ENCODE results near the gene LARP4.
A peak's percentile ranks its signal among the peaks of the same experiment; 100 is the strongest.
"Not testable (repeated sequence)": the region's sequence is repeated elsewhere in the genome, so short reads cannot be mapped to it uniquely, and the experiment has no call there.

LARP4 gene

DNA sequence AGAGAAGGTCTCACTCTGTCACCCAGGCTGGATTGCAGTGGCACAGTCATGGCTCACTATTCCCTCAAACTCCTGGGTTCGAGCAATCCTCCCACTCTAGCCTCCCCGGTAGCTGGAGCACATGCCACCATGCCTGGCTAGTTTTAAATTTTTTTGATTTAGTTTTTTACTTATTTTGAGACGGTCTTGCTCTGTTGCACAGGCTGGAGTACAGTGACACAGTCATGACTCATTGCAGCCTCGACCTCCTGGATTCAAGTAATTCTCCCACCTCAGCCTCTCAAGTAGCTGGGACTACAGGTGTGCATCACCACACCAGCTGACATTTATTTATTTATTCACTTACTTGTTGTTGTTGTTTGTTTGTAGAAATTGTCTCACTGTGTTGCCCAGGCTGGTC is 81.9 kb downstream of the LARP4 start:
- no peak for DNase-seq (ENCODE audit: insufficient read length, low spot score)
- no peak for TF ChIP-seq POLR2A (IDR thresholded peaks at IDR 0.05; ENCODE audit: low read depth, low read length)
- no peak for FAIRE-seq

DNA sequence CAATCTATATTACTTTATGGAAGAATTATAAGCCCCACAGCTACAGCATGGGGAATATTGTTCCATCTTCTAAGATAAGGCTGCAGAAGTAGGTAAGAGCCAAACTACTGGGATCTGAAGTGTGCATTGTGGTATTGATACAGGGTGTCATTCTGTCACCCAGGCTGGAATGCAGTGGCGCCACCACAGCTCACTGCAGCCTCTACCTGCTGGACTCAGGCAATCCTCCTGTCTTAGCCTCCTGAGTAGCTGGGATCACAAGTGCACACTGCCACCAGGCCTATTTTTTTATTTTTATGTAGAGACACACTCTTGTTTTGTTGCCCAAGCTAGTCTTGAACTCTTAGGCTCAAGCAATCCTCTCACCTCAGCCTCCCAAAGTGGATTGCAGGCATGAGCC is 82.8 kb downstream of the LARP4 start:
- TF ChIP-seq POLR2A (IDR thresholded peaks at IDR 0.05; ENCODE audit: low read depth, low read length): no peak
- FAIRE-seq (no peak), DNase-seq (ENCODE audit: insufficient read length, low spot score) (no peak)

DNA sequence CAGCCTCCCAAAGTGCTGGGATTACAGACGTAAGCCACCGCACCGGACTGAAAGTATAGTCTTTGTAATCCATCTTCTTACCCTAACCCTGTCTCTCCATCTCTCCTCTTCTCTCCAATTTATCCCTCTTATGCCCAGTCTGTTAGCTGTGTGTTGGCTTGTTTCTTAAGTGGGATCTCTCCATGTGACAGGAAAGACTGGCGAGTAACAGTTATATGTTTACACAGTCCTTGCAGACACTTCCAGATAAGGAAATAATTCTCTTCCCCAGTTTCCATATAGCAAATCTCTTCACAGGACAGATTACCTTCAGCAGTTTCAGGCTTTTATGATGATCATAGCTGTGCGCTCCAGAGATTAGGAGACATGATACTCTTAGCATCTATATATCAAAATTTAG is 88.1 kb downstream of the LARP4 start:
- no peak for DNase-seq (ENCODE audit: insufficient read length, low spot score)
- no peak for TF ChIP-seq POLR2A (IDR thresholded peaks at IDR 0.05; ENCODE audit: low read depth, low read length)
- no peak for FAIRE-seq

DNA sequence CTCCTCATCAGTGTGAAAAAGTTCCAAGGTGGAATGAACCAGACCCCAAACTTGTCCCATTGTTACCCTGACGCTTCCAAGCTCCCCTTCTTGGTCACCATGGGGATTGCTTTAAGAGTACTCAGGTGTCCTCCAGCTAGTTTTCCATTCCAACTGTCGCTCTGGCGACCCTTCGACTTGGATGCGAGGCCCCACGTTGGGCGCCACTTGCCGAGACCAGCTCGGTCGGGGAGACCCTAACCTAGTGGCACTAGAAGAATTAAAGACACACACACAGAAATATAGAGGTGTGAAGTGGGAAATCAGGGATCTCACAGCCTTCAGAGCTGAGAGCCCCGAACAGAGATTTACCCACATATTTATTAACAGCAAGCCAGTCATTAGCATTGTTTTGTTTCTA is 97.4 kb downstream of the LARP4 start:
- FAIRE-seq; DNase-seq (ENCODE audit: insufficient read length, low spot score): not testable (repeated sequence)

DNA sequence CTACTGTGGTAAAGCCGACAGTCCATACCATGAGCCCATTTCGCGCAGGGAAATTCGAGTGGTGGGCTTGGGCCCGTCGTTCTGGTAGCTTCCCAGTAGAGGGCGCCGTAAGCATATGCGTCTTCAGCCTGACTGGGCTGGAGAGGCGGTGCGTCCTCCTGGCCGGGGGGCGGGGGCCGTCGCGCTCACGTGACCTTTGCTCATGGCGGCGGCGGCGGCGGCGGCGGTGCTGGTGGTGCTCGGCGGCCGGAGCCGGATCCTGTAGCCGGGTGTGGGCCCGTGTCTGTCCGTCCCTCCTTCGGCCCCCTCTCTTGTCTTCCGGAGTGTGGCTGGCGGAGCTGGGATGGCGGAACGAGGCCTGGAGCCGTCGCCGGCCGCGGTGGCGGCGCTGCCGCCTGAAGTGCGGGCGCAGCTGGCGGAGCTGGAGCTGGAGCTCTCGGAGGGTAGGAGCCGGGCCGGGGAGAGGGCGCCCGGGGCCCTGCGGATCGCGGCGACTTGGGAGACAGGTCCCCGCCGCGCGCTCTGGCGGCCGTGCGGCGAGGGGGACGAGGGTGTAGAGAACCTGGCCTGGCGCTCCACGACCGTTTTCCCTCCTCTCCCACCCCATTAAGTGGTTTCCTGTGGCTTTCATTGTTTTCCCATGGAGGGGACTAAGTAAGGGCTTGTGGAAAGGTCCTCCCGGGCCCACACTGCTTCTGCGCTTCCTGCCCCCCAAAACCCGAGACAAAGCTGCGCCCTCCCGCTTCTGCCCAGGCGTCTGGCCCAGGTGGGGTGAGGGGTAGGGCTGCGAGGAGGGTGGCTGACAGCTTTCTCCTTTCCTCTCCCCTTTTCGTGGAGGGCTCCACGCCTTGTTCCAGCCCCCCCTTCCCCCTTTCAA is 104.4 kb downstream of the LARP4 start, which contains the start of gene DIP2B:
Gene DIP2B, plus strand, starts transcription at position 188 of the 877 bp plus-strand sequence. Its CDS starts 156 bp downstream, at position 344.
- FAIRE-seq (peak; percentile 20), DNase-seq (ENCODE audit: insufficient read length, low spot score) (peak; percentile 83)
- TF ChIP-seq POLR2A (IDR thresholded peaks at IDR 0.05; ENCODE audit: low read depth, low read length): peak; percentile 75

DNA sequence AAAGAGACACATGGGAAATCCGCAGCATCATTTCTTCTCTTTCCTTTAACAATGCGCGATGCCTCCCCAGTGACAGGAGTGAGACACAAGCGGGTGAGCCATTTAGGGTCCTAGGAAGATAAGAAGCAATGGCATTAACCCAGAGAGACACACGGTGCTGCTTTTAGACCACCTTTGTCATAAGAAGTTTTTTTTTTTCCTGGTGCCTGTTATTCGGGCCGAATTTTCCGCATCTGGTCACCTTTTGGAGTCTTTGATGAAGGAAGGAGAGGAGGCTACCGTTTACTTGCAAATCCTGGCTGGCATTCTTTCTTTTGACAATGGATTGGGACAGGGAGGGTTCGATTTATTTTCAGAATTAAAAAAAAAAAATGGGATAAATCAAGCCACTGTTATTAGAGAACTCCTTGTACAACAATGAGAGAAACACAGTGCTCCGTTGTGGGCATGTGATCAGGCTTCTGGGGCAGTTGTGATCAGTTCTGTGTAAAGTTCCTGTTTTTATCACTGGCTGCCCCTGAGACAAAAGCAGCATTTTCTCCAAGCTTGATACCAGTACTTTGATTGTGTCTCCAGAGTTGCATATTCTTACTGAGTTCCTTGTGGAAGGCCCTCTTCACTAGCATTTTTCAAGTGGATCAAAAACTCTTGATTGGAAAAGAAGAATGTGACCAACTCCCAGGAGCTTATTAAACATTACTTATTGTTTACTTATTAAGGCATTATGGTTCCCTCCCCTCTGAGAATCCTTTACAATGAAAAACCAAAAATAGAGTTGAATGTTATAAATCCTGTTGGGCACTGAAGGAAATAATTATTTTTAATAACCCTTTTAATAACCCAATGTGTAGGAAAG is 105.2 kb downstream of the LARP4 start:
- no peak for TF ChIP-seq POLR2A (IDR thresholded peaks at IDR 0.05; ENCODE audit: low read depth, low read length)
- DNase-seq (ENCODE audit: insufficient read length, low spot score) (no peak), FAIRE-seq (peak; percentile 55)

DNA sequence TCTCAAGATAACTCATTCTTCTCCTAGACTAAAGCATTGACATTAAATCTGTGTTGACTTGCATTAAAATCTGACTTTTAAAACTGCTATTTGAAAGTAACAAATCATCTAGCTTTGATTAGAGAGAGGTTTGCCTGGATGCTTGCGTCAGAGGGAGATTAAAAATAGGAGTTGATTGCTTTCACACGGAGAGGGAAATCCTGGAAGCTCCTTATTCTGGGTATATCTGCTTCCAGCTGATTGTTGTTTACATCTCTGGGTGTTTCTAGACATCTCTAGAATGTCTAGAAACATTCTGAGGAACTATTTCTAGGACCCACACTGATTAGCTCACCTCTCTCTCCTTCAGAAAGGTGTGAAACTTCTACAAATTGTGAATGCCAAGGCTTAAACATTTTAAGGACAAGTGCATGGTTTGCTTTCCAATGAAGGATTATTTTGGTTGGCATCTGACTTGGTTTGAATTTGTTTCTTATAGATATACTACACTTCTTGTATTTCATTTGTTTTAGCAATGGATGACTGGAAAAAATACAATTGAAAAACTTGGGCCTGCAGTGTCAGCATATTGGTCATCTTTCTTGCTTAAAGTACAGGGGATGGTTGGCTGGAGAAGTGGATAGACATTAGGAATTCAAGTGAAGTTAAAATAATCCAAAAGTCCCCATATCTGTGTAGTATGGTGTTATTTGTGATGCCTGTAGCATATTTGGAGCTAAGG is 106.2 kb downstream of the LARP4 start:
- no peak for TF ChIP-seq POLR2A (IDR thresholded peaks at IDR 0.05; ENCODE audit: low read depth, low read length)

DNA sequence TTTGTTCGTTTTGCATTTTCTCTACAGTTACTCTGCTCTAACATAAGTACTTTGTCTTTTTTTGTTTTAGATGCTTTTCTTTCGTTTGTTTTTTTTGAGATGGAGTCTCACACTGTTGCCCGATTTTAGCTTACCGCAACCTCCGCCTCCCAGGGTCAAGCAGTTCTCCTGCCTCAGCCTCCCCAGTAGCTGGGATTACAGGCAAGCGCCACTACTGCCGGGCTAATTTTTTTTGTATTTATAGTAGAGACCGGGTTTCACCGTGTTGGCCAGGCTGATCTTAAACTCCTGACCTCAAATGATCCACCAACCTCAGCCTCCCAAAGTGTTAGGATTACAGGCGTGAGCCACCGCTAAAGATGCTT is 106.8 kb downstream of the LARP4 start:
- no peak for DNase-seq (ENCODE audit: insufficient read length, low spot score)
- no peak for FAIRE-seq
- no peak for TF ChIP-seq POLR2A (IDR thresholded peaks at IDR 0.05; ENCODE audit: low read depth, low read length)

More for the DNA sequence above, 106.2 kb downstream of the LARP4 start:
- FAIRE-seq (peak; percentile 20), DNase-seq (ENCODE audit: insufficient read length, low spot score) (no peak)

DNA sequence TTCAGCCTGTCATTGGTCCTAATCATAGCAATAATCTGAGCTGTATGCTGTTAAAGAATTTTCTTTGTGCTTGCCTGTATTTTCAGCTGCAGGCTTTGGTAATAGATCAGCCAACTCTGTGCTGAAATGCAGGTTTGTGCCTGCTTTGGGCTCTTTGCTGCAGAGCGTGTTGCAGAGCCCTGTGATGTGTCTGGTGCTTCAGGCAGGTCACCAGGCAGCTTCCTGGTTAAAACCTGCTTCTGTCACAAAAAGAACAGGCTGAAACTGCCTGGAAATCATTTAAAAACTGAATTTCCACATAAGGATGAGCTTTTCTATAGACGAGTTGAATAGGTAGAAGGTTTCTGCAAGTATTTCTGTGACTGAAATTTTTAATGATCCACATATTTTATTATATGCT is 107.2 kb downstream of the LARP4 start:
- no peak for DNase-seq (ENCODE audit: insufficient read length, low spot score)
- no peak for FAIRE-seq
- TF ChIP-seq POLR2A (IDR thresholded peaks at IDR 0.05; ENCODE audit: low read depth, low read length): no peak

DNA sequence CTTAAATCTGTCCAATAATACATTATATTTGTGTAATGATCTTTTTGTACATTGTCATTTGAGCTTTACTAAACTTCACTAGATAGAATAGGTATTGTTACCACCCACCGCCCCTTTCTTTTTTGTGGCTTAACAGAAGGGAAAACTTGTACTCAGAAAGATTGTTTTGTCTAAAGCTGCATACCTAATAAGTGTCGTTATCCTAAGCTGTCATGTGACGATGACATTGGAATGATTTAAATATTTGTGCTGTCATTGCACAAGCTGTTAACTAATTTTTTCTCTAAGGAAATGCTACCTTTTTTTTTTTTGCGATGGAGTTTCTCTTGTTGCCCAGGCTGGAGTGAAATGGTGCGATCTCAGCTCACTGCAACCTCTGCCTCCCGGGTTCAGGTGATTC is 107.7 kb downstream of the LARP4 start:
- TF ChIP-seq POLR2A (IDR thresholded peaks at IDR 0.05; ENCODE audit: low read depth, low read length): no peak
- DNase-seq (ENCODE audit: insufficient read length, low spot score) (no peak), FAIRE-seq (no peak)

DNA sequence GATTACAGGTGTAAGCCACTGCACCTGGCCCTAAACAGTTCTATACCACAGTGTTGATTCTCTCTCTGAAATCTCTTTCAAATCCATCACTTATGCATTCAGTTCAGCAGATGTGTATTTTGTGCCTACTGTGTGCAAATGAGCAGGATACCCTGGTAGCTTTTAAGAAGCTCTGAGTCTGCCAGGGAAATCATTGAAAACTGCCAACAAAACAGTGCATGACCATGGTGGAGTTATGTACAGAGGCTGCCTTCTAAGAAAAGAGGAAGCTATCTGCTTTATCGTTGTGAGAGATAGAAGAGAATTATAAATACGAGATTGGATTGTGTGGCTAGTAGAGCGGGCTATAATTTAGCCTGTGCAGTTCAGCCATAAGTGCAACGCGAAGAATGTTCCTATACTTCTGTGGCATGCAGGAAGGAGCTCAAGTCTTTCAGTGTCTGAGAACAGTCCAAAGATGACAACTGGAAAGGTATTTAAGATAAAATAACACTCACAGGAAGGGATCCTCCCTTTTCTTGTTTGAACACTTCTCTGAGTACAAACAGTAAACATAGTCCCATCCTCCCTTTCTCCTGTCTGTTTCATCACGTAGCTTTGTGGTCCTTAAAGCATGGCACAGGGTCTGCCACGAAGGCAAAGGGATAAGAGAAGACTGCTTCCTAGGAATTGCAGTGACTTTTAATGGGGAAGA is 108.4 kb downstream of the LARP4 start:
- no peak for FAIRE-seq
- TF ChIP-seq POLR2A (IDR thresholded peaks at IDR 0.05; ENCODE audit: low read depth, low read length): no peak

DNA sequence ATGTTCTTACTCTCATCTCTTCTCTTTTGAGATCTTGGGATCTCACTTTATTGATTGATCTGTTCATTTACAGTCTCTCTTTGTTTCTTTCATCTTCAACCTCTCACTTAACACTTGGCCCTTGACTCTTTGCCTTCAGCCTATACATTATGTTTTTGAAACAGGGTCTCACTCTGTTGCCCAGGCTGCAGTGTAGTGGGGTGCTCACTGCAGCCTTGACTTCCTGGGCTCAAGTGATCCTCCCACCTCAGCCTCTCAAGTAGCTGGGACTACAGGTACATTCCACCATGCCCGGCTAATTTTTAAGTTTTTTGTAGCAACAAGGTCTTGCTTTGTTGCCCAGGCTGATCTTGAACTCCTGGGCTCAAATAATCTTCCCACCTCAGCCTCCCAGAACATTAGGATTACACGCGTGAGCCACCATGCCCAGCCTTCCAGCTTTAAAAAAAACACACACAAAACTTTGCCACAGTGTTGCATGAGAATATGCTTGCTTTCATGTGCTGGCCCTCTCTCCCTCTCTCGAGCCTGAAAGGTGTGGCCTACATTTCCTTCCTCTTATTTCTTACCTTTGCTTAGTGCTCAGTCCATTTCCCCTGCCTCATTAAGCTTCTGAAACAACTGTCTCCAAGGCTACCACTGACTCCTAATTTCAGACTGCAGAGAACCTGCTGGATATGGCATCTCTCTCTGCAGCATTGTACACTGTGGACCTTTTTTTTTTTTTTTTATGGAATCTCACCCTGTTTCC is 114.0 kb downstream of the LARP4 start:
- DNase-seq (ENCODE audit: insufficient read length, low spot score): no peak
- TF ChIP-seq POLR2A (IDR thresholded peaks at IDR 0.05; ENCODE audit: low read depth, low read length): no peak
- no peak for FAIRE-seq

More for the DNA sequence above, 108.4 kb downstream of the LARP4 start:
- DNase-seq (ENCODE audit: insufficient read length, low spot score): no peak

DNA sequence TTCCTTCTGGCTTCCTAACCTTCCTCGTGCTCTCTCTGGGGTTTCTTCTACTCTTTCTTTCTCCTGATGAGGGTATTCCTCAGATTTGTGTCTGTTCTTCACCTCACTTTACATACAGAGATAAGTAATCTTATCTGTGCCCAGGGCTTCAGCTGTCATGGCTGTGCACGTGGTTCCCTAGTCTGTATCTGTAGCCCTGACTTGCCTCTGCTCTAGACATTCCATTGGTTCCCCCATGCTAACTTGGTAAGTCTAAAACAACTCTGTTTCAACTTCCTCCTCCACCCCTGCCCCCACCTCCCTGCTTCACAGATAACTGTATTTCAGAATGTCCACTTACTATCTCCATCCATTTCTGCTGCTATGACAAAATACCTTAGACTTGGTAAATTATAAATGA is 114.9 kb downstream of the LARP4 start:
- FAIRE-seq: no peak
- TF ChIP-seq POLR2A (IDR thresholded peaks at IDR 0.05; ENCODE audit: low read depth, low read length): no peak
- DNase-seq (ENCODE audit: insufficient read length, low spot score): no peak
